IPS-18a (cell line): ENCODE results near the gene INHBE.

ENCODE experiments used
- H3K27ac ChIP-seq: one replicate; pipeline ENCODE4 v1.5.1; 2013; ENCODE audit warnings: low read length
- H3K27me3 ChIP-seq: one replicate; pipeline ENCODE4 v1.6.1; 2013; ENCODE audit warnings: mild to moderate bottlenecking, low read length; ENCODE audit not compliant: control insufficient read depth, insufficient read depth
- H3K36me3 ChIP-seq: one replicate; pipeline ENCODE4 v1.6.1; 2013; ENCODE audit warnings: low read depth, low read length; ENCODE audit not compliant: control insufficient read depth
- H3K4me1 ChIP-seq: one replicate; pipeline ENCODE4 v1.6.1; 2013; ENCODE audit warnings: low read depth, low read length; ENCODE audit not compliant: control insufficient read depth
- H3K4me3 ChIP-seq: one replicate; pipeline ENCODE4 v1.5.1; 2013; ENCODE audit warnings: low read length
- H3K9ac ChIP-seq: one replicate; pipeline ENCODE4 v1.6.1; 2013; ENCODE audit warnings: mild to moderate bottlenecking, low read length, moderate library complexity
- H3K9me3 ChIP-seq: one replicate; pipeline ENCODE4 v1.6.1; 2013; ENCODE audit warnings: low read depth, low read length; ENCODE audit not compliant: control insufficient read depth

The INHBE gene

DNA sequence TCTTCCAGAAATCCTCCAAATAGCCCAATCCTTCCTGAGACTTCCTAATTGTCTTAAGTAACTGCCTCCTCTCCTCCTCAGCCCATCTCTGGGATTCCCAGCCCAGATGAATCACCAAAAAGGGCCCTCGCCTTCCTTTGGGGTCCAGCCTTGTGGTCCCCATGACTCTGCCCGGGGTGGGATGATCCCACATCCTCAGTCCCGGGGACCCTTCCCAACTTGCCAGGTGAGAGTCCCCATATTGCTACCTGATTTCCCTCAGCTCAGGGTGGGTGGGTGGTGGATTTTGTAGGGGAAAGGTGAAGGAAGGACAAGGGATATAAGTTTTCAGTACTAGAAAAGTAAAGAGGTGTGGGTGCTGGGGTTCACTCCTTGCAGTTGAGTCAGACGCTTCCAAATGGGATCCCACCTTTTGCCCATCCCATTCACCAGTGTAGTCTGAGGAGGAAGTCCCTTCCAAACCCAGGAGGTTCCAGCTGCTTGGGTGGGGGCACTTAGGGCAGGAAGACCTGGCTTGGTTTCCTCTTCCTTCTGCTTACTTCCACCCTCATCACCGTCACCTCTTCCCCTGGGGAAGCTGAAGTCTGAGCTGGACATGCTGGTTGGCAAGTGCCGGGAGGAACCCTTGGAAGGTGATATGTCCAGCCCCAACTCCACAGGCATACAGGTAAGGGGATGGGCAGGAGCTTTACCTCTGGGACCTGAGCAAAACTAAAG, 10.1 kb downstream of the INHBE start:
- H3K27me3 ChIP-seq = no peaks in the 10 kb centered on the region
- no peaks in the 10 kb centered on the region for H3K36me3 ChIP-seq
- H3K9ac ChIP-seq = no peak overlapping the region
- H3K4me1 ChIP-seq = peaks cover 6% of the 10 kb centered on the region
- no peak overlapping the region for H3K27ac ChIP-seq
- H3K4me3 ChIP-seq = no peak overlapping the region
- no peaks in the 10 kb centered on the region for H3K9me3 ChIP-seq

DNA sequence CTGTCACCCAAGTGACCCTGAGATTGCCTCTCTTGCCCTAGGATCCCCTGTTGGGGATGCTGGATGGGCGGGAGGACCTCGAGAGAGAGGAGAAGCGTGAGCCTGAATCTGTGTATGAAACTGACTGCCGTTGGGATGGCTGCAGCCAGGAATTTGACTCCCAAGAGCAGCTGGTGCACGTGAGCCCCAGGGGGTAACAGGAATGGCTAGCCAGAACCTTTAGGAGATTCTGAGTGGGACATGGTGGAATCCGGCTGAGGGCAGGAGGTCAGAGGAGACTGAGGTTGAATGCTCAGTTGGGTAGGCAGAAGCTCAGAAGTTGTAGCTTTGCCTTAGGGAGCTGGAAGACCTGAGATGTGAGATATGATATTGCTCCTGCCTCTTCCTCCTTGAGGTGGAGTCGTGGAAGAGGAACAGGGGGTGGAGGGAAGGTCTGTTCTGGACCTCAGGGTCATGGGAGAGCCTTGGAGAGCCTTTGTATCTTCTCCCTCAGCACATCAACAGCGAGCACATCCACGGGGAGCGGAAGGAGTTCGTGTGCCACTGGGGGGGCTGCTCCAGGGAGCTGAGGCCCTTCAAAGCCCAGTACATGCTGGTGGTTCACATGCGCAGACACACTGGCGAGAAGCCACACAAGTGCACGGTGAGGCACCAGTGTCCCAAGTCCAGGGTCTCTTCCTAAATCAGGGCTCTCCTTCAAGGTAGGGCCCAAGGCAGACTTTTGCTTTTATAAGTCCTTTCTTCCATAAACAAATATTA, 10.8 kb downstream of the INHBE start:
- Histone ChIP-seq H3K27me3 (no peaks in the 10 kb centered on the region), H3K9me3 (no peaks in the 10 kb centered on the region), H3K4me1 (peaks cover 3% of the 10 kb centered on the region), H3K4me3 (no peak overlapping the region), H3K27ac (no peak overlapping the region), H3K9ac (no peak overlapping the region), H3K36me3 (no peaks in the 10 kb centered on the region)

DNA sequence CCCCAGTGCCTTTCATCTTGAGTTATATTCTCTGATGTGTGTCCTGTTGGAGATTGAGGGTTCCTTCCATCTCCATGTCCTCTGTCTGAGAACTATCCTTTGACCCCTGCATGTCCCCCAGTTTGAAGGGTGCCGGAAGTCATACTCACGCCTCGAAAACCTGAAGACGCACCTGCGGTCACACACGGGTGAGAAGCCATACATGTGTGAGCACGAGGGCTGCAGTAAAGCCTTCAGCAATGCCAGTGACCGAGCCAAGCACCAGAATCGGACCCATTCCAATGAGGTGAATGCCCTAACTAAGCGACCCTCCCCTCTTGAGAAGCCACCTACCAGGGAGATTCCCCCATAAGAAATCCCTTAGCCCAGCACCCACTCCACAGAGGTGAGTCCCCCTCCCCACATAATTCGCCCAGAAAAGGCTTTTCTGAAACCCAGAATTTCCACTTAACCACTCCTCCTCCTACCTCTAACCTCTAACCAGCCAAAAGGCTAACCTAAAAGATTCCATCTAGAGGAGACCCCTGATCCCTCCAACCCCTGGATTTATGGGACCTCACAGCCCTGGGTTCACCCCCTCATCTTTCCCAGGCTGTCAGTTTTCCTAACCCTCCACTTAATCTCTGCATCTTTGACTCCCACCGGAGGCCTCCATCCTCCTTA, 12.2 kb downstream of the INHBE start:
- Histone ChIP-seq H3K9ac (no peak overlapping the region), H3K27me3 (peaks cover 7% of the 10 kb centered on the region), H3K36me3 (no peaks in the 10 kb centered on the region), H3K9me3 (no peaks in the 10 kb centered on the region), H3K27ac (no peak overlapping the region), H3K4me1 (peaks cover 3% of the 10 kb centered on the region), H3K4me3 (no peak overlapping the region)

DNA sequence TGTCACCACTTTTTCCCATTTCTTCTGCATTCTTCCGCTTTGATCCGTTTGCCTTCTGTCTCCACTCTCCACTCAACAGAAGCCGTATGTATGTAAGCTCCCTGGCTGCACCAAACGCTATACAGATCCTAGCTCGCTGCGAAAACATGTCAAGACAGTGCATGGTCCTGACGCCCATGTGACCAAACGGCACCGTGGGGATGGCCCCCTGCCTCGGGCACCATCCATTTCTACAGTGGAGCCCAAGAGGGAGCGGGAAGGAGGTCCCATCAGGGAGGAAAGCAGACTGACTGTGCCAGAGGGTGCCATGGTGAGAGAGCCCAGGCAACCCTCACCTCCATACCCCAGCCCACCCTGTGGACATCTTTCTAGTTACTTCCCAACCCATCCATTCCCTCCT, 12.8 kb downstream of the INHBE start:
- Histone ChIP-seq H3K36me3 (no peaks in the 10 kb centered on the region), H3K9me3 (no peaks in the 10 kb centered on the region), H3K27ac (no peak overlapping the region), H3K4me1 (peaks cover 1% of the 10 kb centered on the region), H3K9ac (no peak overlapping the region), H3K4me3 (no peak overlapping the region), H3K27me3 (peaks cover 13% of the 10 kb centered on the region)

DNA sequence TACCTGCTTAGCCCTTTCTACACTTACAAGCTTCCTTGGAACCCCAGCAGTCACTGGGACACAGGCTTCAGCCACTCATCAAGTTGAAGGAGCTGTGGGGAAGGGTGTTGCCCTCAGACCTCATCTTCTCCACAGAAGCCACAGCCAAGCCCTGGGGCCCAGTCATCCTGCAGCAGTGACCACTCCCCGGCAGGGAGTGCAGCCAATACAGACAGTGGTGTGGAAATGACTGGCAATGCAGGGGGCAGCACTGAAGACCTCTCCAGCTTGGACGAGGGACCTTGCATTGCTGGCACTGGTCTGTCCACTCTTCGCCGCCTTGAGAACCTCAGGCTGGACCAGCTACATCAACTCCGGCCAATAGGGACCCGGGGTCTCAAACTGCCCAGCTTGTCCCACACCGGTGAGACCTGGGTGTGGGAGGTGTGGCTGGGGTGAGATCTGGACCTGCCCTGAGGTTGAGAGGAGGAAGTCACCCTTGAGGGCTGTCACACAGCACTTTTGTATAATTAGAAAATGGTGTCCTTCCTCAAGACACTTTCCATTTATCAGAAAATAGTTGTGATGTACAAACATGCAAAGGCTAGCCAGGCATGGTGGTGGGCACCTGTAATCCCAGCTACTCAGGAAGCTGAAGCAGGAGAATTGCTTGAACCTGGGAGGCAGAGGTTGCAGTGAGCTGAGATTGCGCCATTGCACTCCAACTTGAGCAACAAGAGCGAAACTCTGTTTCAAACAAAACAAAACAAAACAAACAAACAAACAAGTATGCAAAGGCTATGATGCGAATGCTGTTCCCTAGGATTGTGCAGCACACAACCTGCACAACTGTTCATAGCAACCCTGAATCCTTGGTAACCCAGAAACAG, 14.4 kb downstream of the INHBE start:
- H3K27ac ChIP-seq = no peak overlapping the region
- H3K4me3 ChIP-seq = no peak overlapping the region
- H3K4me1 ChIP-seq = no peaks in the 10 kb centered on the region
- H3K27me3 ChIP-seq = peaks cover 27% of the 10 kb centered on the region
- H3K9me3 ChIP-seq = no peaks in the 10 kb centered on the region
- no peaks in the 10 kb centered on the region for H3K36me3 ChIP-seq
- no peak overlapping the region for H3K9ac ChIP-seq

DNA sequence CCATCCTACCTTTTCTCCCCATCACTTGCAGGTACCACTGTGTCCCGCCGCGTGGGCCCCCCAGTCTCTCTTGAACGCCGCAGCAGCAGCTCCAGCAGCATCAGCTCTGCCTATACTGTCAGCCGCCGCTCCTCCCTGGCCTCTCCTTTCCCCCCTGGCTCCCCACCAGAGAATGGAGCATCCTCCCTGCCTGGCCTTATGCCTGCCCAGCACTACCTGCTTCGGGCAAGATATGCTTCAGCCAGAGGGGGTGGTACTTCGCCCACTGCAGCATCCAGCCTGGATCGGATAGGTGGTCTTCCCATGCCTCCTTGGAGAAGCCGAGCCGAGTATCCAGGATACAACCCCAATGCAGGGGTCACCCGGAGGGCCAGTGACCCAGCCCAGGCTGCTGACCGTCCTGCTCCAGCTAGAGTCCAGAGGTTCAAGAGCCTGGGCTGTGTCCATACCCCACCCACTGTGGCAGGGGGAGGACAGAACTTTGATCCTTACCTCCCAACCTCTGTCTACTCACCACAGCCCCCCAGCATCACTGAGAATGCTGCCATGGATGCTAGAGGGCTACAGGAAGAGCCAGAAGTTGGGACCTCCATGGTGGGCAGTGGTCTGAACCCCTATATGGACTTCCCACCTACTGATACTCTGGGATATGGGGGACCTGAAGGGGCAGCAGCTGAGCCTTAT, 15.3 kb downstream of the INHBE start:
- H3K27me3 ChIP-seq = peaks cover 36% of the 10 kb centered on the region
- H3K27ac ChIP-seq = no peak overlapping the region
- no peaks in the 10 kb centered on the region for H3K9me3 ChIP-seq
- H3K9ac ChIP-seq = no peak overlapping the region
- no peak overlapping the region for H3K4me3 ChIP-seq
- H3K36me3 ChIP-seq = no peaks in the 10 kb centered on the region
- H3K4me1 ChIP-seq = peaks cover 4% of the 10 kb centered on the region

DNA sequence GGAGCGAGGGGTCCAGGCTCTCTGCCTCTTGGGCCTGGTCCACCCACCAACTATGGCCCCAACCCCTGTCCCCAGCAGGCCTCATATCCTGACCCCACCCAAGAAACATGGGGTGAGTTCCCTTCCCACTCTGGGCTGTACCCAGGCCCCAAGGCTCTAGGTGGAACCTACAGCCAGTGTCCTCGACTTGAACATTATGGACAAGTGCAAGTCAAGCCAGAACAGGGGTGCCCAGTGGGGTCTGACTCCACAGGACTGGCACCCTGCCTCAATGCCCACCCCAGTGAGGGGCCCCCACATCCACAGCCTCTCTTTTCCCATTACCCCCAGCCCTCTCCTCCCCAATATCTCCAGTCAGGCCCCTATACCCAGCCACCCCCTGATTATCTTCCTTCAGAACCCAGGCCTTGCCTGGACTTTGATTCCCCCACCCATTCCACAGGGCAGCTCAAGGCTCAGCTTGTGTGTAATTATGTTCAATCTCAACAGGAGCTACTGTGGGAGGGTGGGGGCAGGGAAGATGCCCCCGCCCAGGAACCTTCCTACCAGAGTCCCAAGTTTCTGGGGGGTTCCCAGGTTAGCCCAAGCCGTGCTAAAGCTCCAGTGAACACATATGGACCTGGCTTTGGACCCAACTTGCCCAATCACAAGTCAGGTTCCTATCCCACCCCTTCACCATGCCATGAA, 16.0 kb downstream of the INHBE start:
- H3K27me3 ChIP-seq = peaks cover 43% of the 10 kb centered on the region
- H3K36me3 ChIP-seq = no peaks in the 10 kb centered on the region
- no peak overlapping the region for H3K4me3 ChIP-seq
- H3K27ac ChIP-seq = no peak overlapping the region
- H3K4me1 ChIP-seq = peaks cover 4% of the 10 kb centered on the region
- no peak overlapping the region for H3K9ac ChIP-seq
- H3K9me3 ChIP-seq = no peaks in the 10 kb centered on the region

DNA sequence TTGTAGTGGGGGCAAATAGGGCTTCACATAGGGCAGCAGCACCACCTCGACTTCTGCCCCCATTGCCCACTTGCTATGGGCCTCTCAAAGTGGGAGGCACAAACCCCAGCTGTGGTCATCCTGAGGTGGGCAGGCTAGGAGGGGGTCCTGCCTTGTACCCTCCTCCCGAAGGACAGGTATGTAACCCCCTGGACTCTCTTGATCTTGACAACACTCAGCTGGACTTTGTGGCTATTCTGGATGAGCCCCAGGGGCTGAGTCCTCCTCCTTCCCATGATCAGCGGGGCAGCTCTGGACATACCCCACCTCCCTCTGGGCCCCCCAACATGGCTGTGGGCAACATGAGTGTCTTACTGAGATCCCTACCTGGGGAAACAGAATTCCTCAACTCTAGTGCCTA, 16.6 kb downstream of the INHBE start:
- H3K9ac ChIP-seq = no peak overlapping the region
- H3K27ac ChIP-seq = no peak overlapping the region
- H3K4me1 ChIP-seq = peaks cover 4% of the 10 kb centered on the region
- no peak overlapping the region for H3K4me3 ChIP-seq
- peaks cover 49% of the 10 kb centered on the region for H3K27me3 ChIP-seq
- H3K36me3 ChIP-seq = no peaks in the 10 kb centered on the region
- H3K9me3 ChIP-seq = no peaks in the 10 kb centered on the region

DNA sequence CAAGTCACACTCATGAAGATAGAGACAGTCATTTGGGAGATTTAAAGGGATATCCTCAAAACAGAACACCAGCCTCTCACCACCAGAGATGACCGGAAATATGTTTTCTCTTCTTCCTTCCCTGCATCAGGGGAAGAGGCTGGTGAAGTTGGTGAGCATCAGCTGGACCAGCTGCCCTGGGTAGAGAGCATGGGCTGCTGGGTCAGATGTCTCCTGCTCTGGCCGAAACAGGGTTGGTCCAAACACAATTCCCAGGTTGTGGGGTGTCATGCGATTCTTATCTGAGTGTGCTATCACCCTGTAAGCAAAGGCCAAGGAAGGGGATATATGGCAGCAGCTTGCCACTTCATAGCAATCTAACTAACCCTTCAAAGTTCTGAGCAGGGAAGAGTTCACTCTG, 17.3 kb downstream of the INHBE start:
- peaks cover 56% of the 10 kb centered on the region for H3K27me3 ChIP-seq

DNA sequence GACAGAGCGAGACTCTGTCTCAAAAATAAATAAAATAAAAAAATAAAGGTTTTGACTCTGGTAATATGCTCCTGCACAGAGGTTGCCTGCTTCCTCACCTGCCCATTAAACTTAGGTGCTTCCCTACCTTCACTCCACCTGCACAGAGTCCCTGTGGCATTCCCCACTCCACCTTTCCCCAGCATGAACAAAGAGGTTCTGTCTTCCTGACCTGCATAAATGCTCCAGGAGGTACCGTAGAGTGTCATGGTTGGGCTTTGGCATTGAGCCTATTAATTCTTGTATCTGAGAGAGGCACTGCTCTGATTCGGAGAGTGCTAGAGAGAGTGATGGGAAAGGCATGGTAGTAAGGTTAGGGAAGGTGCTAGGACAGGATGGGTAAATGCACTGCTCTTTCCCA, 18.3 kb downstream of the INHBE start:
- no peaks in the 10 kb centered on the region for H3K9me3 ChIP-seq
- H3K27ac ChIP-seq = no peak overlapping the region
- no peak overlapping the region for H3K4me3 ChIP-seq
- H3K27me3 ChIP-seq = peaks cover 63% of the 10 kb centered on the region
- peaks cover 8% of the 10 kb centered on the region for H3K4me1 ChIP-seq
- H3K9ac ChIP-seq = no peak overlapping the region
- no peaks in the 10 kb centered on the region for H3K36me3 ChIP-seq

More for the DNA sequence above, 17.3 kb downstream of the INHBE start:
- H3K27ac ChIP-seq = no peak overlapping the region
- H3K4me3 ChIP-seq = no peak overlapping the region
- H3K36me3 ChIP-seq = no peaks in the 10 kb centered on the region
- H3K9me3 ChIP-seq = no peaks in the 10 kb centered on the region
- no peak overlapping the region for H3K9ac ChIP-seq
- peaks cover 4% of the 10 kb centered on the region for H3K4me1 ChIP-seq
